ENCODE results near the gene TPGS1.

Gene TPGS1

GRCh38 chr19:522726-523125 is 15.4 kb downstream of the TPGS1 start:
- peak; percentile 22 for DNase-seq

- DNase-seq = peak; percentile 13
Measured at GRCh38 chr19:524062-524674, 16.9 kb downstream of the TPGS1 start.

- DNase-seq = no peak
Measured at GRCh38 chr19:525029-525428, 17.7 kb downstream of the TPGS1 start.

- no peak for DNase-seq
Measured at GRCh38 chr19:525857-526419, 18.6 kb downstream of the TPGS1 start.

GRCh38 chr19:530134-531008 is 23.1 kb downstream of the TPGS1 start:
- no peak for DNase-seq

- peak; percentile 80 for DNase-seq
Measured at GRCh38 chr19:531009-531752, 23.9 kb downstream of the TPGS1 start.

GRCh38 chr19:531753-532560 is 24.7 kb downstream of the TPGS1 start, which contains the start of gene CDC34:
CDC34 (plus strand) TSS chr19:531760; CDS start chr19:531932, 172 bp downstream.
- no peak for DNase-seq

- peak; percentile 33 for DNase-seq
Measured at GRCh38 chr19:532561-533363, 25.5 kb downstream of the TPGS1 start.

- no peak for DNase-seq
Measured at GRCh38 chr19:533364-534058, 26.2 kb downstream of the TPGS1 start.

- no peak for DNase-seq
Measured at GRCh38 chr19:534088-534487, 26.8 kb downstream of the TPGS1 start.

GRCh38 chr19:535017-535835 is 27.9 kb downstream of the TPGS1 start:
- DNase-seq = no peak

GRCh38 chr19:536031-536880 is 29.0 kb downstream of the TPGS1 start:
- DNase-seq = no peak

- DNase-seq = no peak
Measured at GRCh38 chr19:536881-537404, 29.6 kb downstream of the TPGS1 start.

GRCh38 chr19:538641-539428 is 31.5 kb downstream of the TPGS1 start:
- no peak for DNase-seq

- no peak for DNase-seq
Measured at GRCh38 chr19:539429-540030, 32.2 kb downstream of the TPGS1 start.

GRCh38 chr19:540867-541637 is 33.8 kb downstream of the TPGS1 start:
- no peak for DNase-seq

GRCh38 chr19:541699-542098 is 34.4 kb downstream of the TPGS1 start:
- DNase-seq = no peak

Data from NCI-H2171 treated with DMSO at 0.1 percent for 48 hours (cell line).